ENCODE measurements around the gene PKIG.

Gene PKIG

DNA sequence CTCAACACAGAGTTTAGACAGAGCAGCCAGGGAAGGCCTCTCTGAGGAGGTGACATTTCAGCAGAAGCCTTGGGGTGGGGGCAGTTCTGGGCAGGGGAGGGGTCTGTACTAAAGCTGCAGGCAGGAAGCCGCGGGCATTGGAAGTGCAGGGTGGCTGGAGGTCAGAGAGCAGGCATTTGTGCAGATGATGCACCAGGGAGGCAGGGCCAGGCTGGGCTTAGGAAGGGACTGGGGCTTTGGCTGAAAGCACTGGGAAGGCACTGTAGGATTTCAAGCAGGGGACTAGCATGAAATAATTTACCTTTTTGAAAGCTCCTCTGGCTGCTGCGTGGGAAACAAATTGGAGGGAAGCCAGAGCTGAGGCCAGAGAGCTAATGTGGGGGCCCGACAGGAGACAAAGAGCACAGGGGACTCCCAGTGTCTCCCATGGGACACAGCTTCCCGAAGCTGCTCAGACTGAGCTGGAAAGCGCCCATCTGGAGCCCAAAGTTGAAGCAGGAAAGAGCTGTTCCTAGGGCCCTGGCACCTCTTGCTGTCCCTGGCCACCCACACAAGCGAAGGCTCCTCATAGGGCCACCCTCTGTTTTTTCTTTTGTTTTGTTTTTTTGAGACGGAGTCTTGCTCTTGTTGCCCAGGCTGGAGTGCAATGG, 49.8 kb downstream of the PKIG start:
- CTCF ChIA-PET = interaction anchor here (0.6 kb wide), 1 partner anchor 123 kb away, joined by 4 read pairs; no protein-coding TSS in a partner anchor
- DNase-seq (ENCODE audit: extremely low spot score) = no peak
- TF ChIP-seq NFRKB (IDR thresholded peaks at IDR 0.05) = no peak
- TF ChIP-seq ARNT (IDR thresholded peaks at IDR 0.05) = no peak
- no peak for TF ChIP-seq TARDBP (IDR thresholded peaks at IDR 0.05)
- no peak for TF ChIP-seq FOXM1 (IDR thresholded peaks at IDR 0.05; ENCODE audit: borderline replicate concordance)
- no peak for TF ChIP-seq CTBP1 (IDR thresholded peaks at IDR 0.05; ENCODE audit: borderline replicate concordance)
- no peak for TF ChIP-seq SUZ12 (IDR thresholded peaks at IDR 0.05)
- no peak for TF ChIP-seq FOXK2 (IDR thresholded peaks at IDR 0.05)
- no peak for TF ChIP-seq L3MBTL2 (conservative IDR thresholded peaks at IDR 0.05)
- TF ChIP-seq, protein P1, sequence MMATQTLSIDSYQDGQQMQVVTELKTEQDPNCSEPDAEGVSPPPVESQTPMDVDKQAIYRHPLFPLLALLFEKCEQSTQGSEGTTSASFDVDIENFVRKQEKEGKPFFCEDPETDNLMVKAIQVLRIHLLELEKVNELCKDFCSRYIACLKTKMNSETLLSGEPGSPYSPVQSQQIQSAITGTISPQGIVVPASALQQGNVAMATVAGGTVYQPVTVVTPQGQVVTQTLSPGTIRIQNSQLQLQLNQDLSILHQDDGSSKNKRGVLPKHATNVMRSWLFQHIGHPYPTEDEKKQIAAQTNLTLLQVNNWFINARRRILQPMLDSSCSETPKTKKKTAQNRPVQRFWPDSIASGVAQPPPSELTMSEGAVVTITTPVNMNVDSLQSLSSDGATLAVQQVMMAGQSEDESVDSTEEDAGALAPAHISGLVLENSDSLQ (IDR thresholded peaks at IDR 0.05) = no peak
- TF ChIP-seq ELF4 (IDR thresholded peaks at IDR 0.05) = no peak
- TF ChIP-seq SP1 (IDR thresholded peaks at IDR 0.05) = no peak
- TF ChIP-seq LEF1 (IDR thresholded peaks at IDR 0.05; ENCODE audit: borderline replicate concordance) = no peak
- TF ChIP-seq BHLHE40 (IDR thresholded peaks at IDR 0.05; ENCODE audit: borderline replicate concordance) = no peak
- TF ChIP-seq HDGF (IDR thresholded peaks at IDR 0.05; ENCODE audit: borderline replicate concordance) = no peak
- TF ChIP-seq FOXA1 (IDR thresholded peaks at IDR 0.05) = no peak
- no peak for TF ChIP-seq ZNF384 (IDR thresholded peaks at IDR 0.05)
- POLR2A ChIA-PET = no interaction called here

DNA sequence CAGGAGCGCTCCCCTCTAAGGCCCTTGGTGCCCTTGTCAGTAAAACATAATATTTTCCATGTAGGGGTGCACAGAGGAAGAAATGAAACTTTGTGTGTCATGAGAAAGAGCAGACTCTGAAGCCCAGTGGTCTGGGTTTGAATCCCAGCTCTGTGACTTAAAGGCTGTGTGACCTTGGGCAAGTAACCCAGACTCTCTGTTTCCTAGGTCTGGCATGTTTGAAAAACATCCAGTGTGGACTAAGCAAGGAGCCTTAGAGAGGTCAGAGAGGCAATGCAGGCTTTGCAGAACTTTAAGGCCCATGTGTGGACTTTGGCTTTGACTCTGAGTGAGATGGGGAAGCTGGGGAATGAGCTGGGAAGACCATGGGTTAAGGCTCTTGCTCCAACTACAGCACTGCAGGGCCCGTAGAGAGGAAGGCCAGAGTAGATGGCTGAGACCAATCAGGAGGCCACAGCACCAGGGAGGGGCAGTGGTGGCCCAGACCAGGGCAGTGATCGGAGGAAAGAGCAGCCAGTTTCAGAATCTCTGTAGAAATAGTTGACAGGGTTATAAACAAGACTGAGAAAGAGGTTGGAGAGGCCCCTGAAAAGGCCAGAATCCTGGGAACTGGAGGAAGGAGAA, 50.9 kb downstream of the PKIG start:
- POLR2A ChIA-PET = interaction anchor here (1.1 kb wide), 1 partner anchor 106 kb away, joined by 3 read pairs; no protein-coding TSS in a partner anchor
- no peak for DNase-seq (ENCODE audit: extremely low spot score)
- CTCF ChIA-PET = no interaction called here
- TF ChIP-seq ARNT (IDR thresholded peaks at IDR 0.05) (no peak), SUZ12 (IDR thresholded peaks at IDR 0.05) (no peak), ELF4 (IDR thresholded peaks at IDR 0.05) (no peak), FOXM1 (IDR thresholded peaks at IDR 0.05; ENCODE audit: borderline replicate concordance) (no peak), HDGF (IDR thresholded peaks at IDR 0.05; ENCODE audit: borderline replicate concordance) (no peak), CTBP1 (IDR thresholded peaks at IDR 0.05; ENCODE audit: borderline replicate concordance) (no peak), L3MBTL2 (conservative IDR thresholded peaks at IDR 0.05) (no peak), LEF1 (IDR thresholded peaks at IDR 0.05; ENCODE audit: borderline replicate concordance) (no peak), ZNF384 (IDR thresholded peaks at IDR 0.05) (no peak), FOXA1 (IDR thresholded peaks at IDR 0.05) (no peak), FOXK2 (IDR thresholded peaks at IDR 0.05) (no peak)

DNA sequence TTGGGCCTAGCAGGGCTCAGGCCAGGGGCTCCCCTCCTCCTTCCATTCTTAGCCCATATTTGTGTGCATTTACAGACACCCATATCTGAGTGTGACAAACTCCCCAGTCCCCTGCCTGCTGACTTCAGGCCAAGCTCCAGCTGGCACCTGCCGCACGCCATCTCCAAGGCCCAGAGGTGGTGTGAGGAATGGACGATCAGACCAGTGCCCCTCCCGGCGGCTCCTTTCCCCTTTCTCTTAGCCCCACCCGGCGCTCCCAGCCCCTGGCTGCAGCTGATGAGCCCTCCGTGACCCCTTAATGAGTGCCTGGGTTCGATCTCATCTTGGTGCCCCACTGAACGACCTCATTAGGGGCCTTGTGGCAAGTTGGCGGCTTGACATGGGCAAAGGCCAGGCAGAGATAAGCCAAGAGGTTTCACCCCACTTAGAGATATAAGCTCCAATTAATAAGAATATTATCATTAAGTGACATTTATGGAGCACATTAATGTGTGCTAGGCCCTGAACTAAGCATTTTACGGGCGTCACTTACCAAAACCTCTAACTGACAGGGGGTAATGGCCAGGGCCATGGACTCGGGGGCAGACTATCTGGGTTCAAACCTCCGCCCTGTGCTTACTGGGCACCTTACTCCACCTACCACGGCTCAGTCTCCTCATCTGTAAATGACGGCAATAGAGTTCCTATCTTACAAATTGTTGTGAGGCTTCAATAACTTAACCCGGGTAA, 51.7 kb downstream of the PKIG start:
- TF ChIP-seq BHLHE40 (IDR thresholded peaks at IDR 0.05; ENCODE audit: borderline replicate concordance) (no peak), CTBP1 (IDR thresholded peaks at IDR 0.05; ENCODE audit: borderline replicate concordance) (no peak), TARDBP (IDR thresholded peaks at IDR 0.05) (no peak), FOXA1 (IDR thresholded peaks at IDR 0.05) (no peak), ELF4 (IDR thresholded peaks at IDR 0.05) (no peak), LEF1 (IDR thresholded peaks at IDR 0.05; ENCODE audit: borderline replicate concordance) (no peak), HDGF (IDR thresholded peaks at IDR 0.05; ENCODE audit: borderline replicate concordance) (no peak), L3MBTL2 (conservative IDR thresholded peaks at IDR 0.05) (no peak), FOXM1 (IDR thresholded peaks at IDR 0.05; ENCODE audit: borderline replicate concordance) (no peak), SUZ12 (IDR thresholded peaks at IDR 0.05) (no peak), ARNT (IDR thresholded peaks at IDR 0.05) (no peak), NFRKB (IDR thresholded peaks at IDR 0.05) (no peak), ZNF384 (IDR thresholded peaks at IDR 0.05) (no peak)
- POLR2A ChIA-PET = interaction anchor here (1.1 kb wide), 1 partner anchor 107 kb away, joined by 3 read pairs; no protein-coding TSS in a partner anchor
- CTCF ChIA-PET = no interaction called here
- DNase-seq (ENCODE audit: extremely low spot score) = no peak

DNA sequence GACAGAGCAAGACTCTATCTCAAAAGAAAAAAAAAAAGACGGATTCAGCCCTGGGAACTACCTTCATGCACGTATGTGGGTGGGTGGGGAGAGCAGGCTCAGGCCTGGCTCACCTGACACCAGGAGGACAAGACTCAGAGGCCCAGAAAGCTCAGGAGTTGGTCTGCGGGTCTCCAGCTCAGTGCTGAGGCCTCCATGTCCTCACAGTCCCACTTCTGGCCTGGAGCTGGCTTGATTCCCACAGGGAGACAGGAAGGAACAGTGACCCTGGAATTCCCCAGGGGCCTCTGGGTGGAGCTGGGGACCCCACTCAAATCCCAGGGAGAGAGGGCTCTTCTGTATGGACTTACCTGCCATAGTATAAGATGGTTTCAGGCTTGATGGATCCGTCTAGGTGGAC, 53.5 kb downstream of the PKIG start:
- TF ChIP-seq LEF1 (IDR thresholded peaks at IDR 0.05; ENCODE audit: borderline replicate concordance) (no peak), ELF4 (IDR thresholded peaks at IDR 0.05) (no peak), ARNT (IDR thresholded peaks at IDR 0.05) (no peak), CTBP1 (IDR thresholded peaks at IDR 0.05; ENCODE audit: borderline replicate concordance) (no peak), SP1 (IDR thresholded peaks at IDR 0.05) (no peak), L3MBTL2 (conservative IDR thresholded peaks at IDR 0.05) (no peak), HDGF (IDR thresholded peaks at IDR 0.05; ENCODE audit: borderline replicate concordance) (no peak), FOXK2 (IDR thresholded peaks at IDR 0.05) (no peak), NFRKB (IDR thresholded peaks at IDR 0.05) (no peak), BHLHE40 (IDR thresholded peaks at IDR 0.05; ENCODE audit: borderline replicate concordance) (no peak), TARDBP (IDR thresholded peaks at IDR 0.05) (no peak)
- ChIA-PET CTCF (interaction anchor here (0.6 kb wide), 1 partner anchor 26 kb away, joined by 6 read pairs; no protein-coding TSS in a partner anchor), POLR2A (no interaction called here)
- no peak for DNase-seq (ENCODE audit: extremely low spot score)

DNA sequence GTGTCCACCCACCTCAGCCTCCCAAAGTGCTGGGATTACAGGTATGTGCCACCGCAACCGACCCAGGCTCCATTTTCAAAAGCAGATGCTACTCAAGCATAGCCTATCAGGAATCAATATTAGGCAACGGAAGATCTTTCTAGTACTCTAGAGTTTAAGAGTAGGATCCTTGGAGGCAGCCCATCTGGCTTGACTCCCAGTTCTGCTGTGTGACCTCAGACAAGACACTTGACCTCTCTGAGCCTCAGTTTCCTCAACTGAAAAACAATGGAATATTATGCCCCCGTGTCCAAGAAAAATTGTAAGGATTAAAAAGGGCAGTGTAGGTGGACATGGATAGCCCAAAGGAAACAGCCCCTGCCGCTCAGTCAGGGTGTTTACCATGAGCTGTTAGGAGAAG, 54.7 kb downstream of the PKIG start:
- ChIA-PET POLR2A (no interaction called here), CTCF (no interaction called here)
- TF ChIP-seq TARDBP (IDR thresholded peaks at IDR 0.05) (no peak), L3MBTL2 (conservative IDR thresholded peaks at IDR 0.05) (no peak)
- DNase-seq (ENCODE audit: extremely low spot score) = no peak

DNA sequence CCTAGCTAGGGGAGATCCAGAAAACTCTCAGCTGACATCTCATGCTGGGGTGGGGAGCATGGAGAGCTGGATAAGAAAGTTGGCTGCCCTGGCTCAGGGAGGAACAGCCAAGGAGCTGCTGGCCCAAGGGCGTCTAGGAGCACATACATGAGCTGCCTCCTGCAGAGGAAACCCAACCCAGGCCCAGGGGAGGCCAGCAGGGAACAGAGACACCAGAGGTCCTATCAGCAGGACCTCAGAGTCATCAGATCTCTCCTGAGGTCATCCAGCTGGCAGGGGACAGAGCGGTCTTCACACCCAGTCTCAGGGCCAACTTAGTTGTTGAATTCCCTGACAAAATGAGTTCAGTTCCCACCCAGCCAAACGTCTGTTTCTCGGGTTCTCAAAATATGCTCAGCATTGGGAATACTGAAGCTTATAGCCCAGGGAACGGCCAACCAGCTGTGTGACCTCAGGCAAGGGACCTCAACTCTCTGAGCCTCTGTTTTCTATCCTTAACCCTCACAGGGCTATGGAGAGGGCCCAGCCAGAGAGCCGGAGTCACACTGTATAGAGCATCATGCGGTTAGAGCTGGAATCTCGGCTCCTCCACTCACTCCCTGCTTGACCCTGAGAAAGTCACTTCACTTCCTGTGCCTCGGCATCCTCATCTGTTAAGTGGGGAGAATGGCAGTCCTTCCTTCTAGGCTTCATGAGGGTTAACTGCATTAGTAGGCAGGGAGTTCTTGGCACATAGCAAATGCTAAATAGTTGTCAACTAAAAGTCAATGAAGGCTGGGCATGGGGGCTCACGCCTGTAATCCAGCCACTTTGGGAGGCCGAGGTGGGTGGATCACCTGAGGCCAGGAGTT, 55.4 kb downstream of the PKIG start:
- CTCF ChIA-PET = no interaction called here
- TF ChIP-seq, protein P1 (IDR thresholded peaks at IDR 0.05) = no peak
- no peak for TF ChIP-seq TARDBP (IDR thresholded peaks at IDR 0.05)
- TF ChIP-seq FOXK2 (IDR thresholded peaks at IDR 0.05) = no peak
- TF ChIP-seq HDGF (IDR thresholded peaks at IDR 0.05; ENCODE audit: borderline replicate concordance) = no peak
- no peak for TF ChIP-seq LEF1 (IDR thresholded peaks at IDR 0.05; ENCODE audit: borderline replicate concordance)
- TF ChIP-seq CTBP1 (IDR thresholded peaks at IDR 0.05; ENCODE audit: borderline replicate concordance) = no peak
- TF ChIP-seq FOXM1 (IDR thresholded peaks at IDR 0.05; ENCODE audit: borderline replicate concordance) = no peak
- TF ChIP-seq ZNF384 (IDR thresholded peaks at IDR 0.05) = no peak
- no peak for TF ChIP-seq SP1 (IDR thresholded peaks at IDR 0.05)
- TF ChIP-seq ARNT (IDR thresholded peaks at IDR 0.05) = no peak
- TF ChIP-seq ELF4 (IDR thresholded peaks at IDR 0.05) = no peak
- TF ChIP-seq SUZ12 (IDR thresholded peaks at IDR 0.05) = no peak
- no peak for TF ChIP-seq FOXA1 (IDR thresholded peaks at IDR 0.05)
- no peak for TF ChIP-seq L3MBTL2 (conservative IDR thresholded peaks at IDR 0.05)
- TF ChIP-seq BHLHE40 (IDR thresholded peaks at IDR 0.05; ENCODE audit: borderline replicate concordance) = no peak
- no peak for TF ChIP-seq NFRKB (IDR thresholded peaks at IDR 0.05)
- POLR2A ChIA-PET = no interaction called here
- DNase-seq (ENCODE audit: extremely low spot score) = no peak

Measured in HEK293T (cell line).